Mucosa of descending colon (tissue), 3 donors: ENCODE results near the gene NAIF1. TPM values are rescaled to one million over a fixed set of nuclear protein-coding genes. Genes with fewer than 3 reads are reported as not detected.

ENCODE experiments used
- ATAC-seq: fragments of 200-7000 bp; cut with Tn5 transposase; one replicate; pipeline ENCODE4 v1.9.1; 2020; ENCODE audit warnings: mild to moderate bottlenecking, moderate library complexity
- DNase-seq, 3 donors: peaks; one replicate each; pipeline ENCODE4 v3.0.0-alpha.2; 2020
- H3K36me3 ChIP-seq: fragments of 200-600 bp; one replicate; pipeline ENCODE4 v1.8.0; 2021; ENCODE audit warnings: low read depth, mild to moderate bottlenecking
- H3K4me1 ChIP-seq: fragments of 200-600 bp; one replicate; pipeline ENCODE4 v1.8.0; 2021; ENCODE audit warnings: low read depth, mild to moderate bottlenecking
- H3K4me3 ChIP-seq: fragments of 200-600 bp; one replicate; pipeline ENCODE4 v1.8.0; 2021; ENCODE audit warnings: mild to moderate bottlenecking
- H3K9me3 ChIP-seq: fragments of 200-600 bp; one replicate; pipeline ENCODE4 v1.8.0; 2021; ENCODE audit warnings: mild to moderate bottlenecking
- CTCF ChIP-seq: fragments of 200-600 bp; IDR thresholded peaks from one replicate; pipeline ENCODE4 v1.8.0; 2022; ENCODE audit warnings: antibody characterized with exemption, mild to moderate bottlenecking
- intact Hi-C, 2 donors: fragments of 100-400 bp; cut with DNase I in 1 of 2; cut with micrococcal nuclease in 1 of 2; formaldehyde crosslinking; loops; one replicate each; pipeline versions ENCODE4 v1.11.0 to v1.11.1; 2022; cut with DNase I, micrococcal nuclease
- total RNA-seq, 3 donors: library from RNA; stranded (reverse); fragmentation: NEBNext Ultra II Directional in 2 of 3; extraction: Animal tissue kit (Norgen Biotek cat#: 25700) in 2 of 3; gene quantifications; one replicate each; pipeline versions ENCODE4 v1.2.1 to v1.2.4, GENCODE V29; 2021 to 2023
- donor health status: DM: no; HTN: no; CAD: no; lungs with moderate emphysema.
- donor health status: DM: no; HTN: no; CAD: no.
- donor health status: DM: no; HTN: yes; CAD: no.

Gene NAIF1
- total RNA-seq, 3 donors from 2014 or later = 10.4 to 12.6 (median 11.9) TPM

GRCh38 chr9:128021098-128021497 is 46.0 kb downstream of the NAIF1 start:
- Histone ChIP-seq H3K9me3 (no peaks in the 10 kb centered on the region), H3K4me1 (no peaks in the 10 kb centered on the region), H3K4me3 (no peak overlapping the region), H3K36me3 (no peaks in the 10 kb centered on the region)
- no peak for DNase-seq
- intact Hi-C loops = no loop called here
- no peak for TF ChIP-seq CTCF
- ATAC-seq = no peak

GRCh38 chr9:128020692-128021091 is 46.4 kb downstream of the NAIF1 start:
- Histone ChIP-seq H3K9me3 (no peaks in the 10 kb centered on the region), H3K4me3 (no peak overlapping the region), H3K4me1 (no peaks in the 10 kb centered on the region), H3K36me3 (no peaks in the 10 kb centered on the region)
- no peak for TF ChIP-seq CTCF
- ATAC-seq = no peak
- no peak for DNase-seq
- intact Hi-C loops = no loop called here

- TF ChIP-seq CTCF = no peak
- no peaks in the 10 kb centered on the region for H3K4me1 ChIP-seq
- intact Hi-C loops = no loop called here
- ATAC-seq = no peak
- no peaks in the 10 kb centered on the region for H3K9me3 ChIP-seq
- H3K4me3 ChIP-seq = no peak overlapping the region
- no peak for DNase-seq
- no peaks in the 10 kb centered on the region for H3K36me3 ChIP-seq
Observed at GRCh38 chr9:128015696-128016095, 51.4 kb downstream of the NAIF1 start.

Other genes with a start within 250 kb of the NAIF1 start
- gene ENG, start 212.7 kb downstream of the NAIF1 start, total RNA-seq = 10 to 100 TPM; 18.3 to 35.5 (median 34.8) TPM
- 100 to 1,000 TPM in 2 of 3 donors, 10 to 100 TPM in 1; 66.7 to 157 (median 106) TPM for gene AK1, start 189.6 kb downstream of the NAIF1 start, total RNA-seq
- 100 to 1,000 TPM; 121 to 266 (median 175) TPM for gene ST6GALNAC6, start 167.7 kb downstream of the NAIF1 start, total RNA-seq
- 10 to 100 TPM; 31.0 to 39.2 (median 37.2) TPM for gene ST6GALNAC4, start 150.3 kb downstream of the NAIF1 start, total RNA-seq
- 1 to 10 TPM in 2 of 3 donors, under 1 TPM in 1; 0.58 to 1.9 (median 1.1) TPM for gene PIP5KL1, start 136.5 kb downstream of the NAIF1 start, total RNA-seq
- 10 to 100 TPM; 23.0 to 30.4 (median 29.4) TPM for gene DPM2, start 129.5 kb downstream of the NAIF1 start, total RNA-seq
- 100 to 1,000 TPM; 127 to 168 (median 144) TPM for gene EEIG1, start 86.3 kb downstream of the NAIF1 start, total RNA-seq
- 10 to 100 TPM; 19.1 to 27.3 (median 21.3) TPM for gene SLC25A25, start 912 bp upstream of the NAIF1 start, total RNA-seq
- gene PTGES2, start 60.4 kb upstream of the NAIF1 start, total RNA-seq = 10 to 100 TPM; 65.3 to 99.7 (median 90.6) TPM
- gene LCN2, start 82.1 kb upstream of the NAIF1 start, total RNA-seq = 100 to 1,000 TPM in 1 of 3 donors, 10 to 100 TPM in 2; 16.8 to 456 (median 20.5) TPM
- 10 to 100 TPM; 33.7 to 46.8 (median 37.6) TPM for gene BBLN, start 92.9 kb upstream of the NAIF1 start, total RNA-seq
- gene CIZ1, start 124.3 kb upstream of the NAIF1 start, total RNA-seq = 100 to 1,000 TPM in 2 of 3 donors, 10 to 100 TPM in 1; 88.0 to 176 (median 105) TPM
- gene DNM1, start 136.1 kb upstream of the NAIF1 start, total RNA-seq = 10 to 100 TPM in 1 of 3 donors, 1 to 10 TPM in 2; 4.0 to 19.0 (median 6.7) TPM
- 100 to 1,000 TPM in 1 of 3 donors, 10 to 100 TPM in 2; 90.3 to 118 (median 96.5) TPM for gene GOLGA2, start 208.7 kb upstream of the NAIF1 start, total RNA-seq
- gene SWI5, start 209.0 kb upstream of the NAIF1 start, total RNA-seq = 10 to 100 TPM; 10.6 to 13.8 (median 11.5) TPM